Activated CD4-positive, alpha-beta T cell treated with anti-CD3 and anti-CD28 coated beads, Interleukin-2, amount 50 U/mL, for 24 hours (primary cell): ENCODE measurements around the gene ADGRL3.

Source experiments
- DNase-seq, 2 donors: peaks; one replicate each; pipeline ENCODE4 v3.0.0-alpha.2; 2020; ENCODE audit warnings: low read depth in 1 of 2, low spot score in 1 of 2

ADGRL3 gene

DNA sequence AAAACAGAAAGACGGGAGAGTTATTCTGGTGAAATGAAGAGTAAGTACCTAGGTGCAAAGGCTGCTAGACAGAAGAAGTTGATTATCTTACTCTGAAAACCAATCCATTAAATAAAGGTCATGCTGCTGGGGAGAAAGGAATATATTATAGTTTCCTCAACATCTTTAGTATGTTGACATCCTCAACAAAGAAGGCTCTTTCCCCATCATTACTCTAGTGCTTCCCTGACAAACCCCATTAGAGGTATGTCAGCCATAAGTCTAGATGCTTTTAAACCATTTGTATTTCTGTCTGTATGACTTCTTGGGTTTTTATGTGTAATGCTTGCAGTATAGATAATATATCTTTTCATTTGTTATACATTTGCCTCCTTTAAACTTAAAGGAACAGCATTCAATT lies 75.9 kb downstream of the ADGRL3 start:
- no peak for DNase-seq

DNA sequence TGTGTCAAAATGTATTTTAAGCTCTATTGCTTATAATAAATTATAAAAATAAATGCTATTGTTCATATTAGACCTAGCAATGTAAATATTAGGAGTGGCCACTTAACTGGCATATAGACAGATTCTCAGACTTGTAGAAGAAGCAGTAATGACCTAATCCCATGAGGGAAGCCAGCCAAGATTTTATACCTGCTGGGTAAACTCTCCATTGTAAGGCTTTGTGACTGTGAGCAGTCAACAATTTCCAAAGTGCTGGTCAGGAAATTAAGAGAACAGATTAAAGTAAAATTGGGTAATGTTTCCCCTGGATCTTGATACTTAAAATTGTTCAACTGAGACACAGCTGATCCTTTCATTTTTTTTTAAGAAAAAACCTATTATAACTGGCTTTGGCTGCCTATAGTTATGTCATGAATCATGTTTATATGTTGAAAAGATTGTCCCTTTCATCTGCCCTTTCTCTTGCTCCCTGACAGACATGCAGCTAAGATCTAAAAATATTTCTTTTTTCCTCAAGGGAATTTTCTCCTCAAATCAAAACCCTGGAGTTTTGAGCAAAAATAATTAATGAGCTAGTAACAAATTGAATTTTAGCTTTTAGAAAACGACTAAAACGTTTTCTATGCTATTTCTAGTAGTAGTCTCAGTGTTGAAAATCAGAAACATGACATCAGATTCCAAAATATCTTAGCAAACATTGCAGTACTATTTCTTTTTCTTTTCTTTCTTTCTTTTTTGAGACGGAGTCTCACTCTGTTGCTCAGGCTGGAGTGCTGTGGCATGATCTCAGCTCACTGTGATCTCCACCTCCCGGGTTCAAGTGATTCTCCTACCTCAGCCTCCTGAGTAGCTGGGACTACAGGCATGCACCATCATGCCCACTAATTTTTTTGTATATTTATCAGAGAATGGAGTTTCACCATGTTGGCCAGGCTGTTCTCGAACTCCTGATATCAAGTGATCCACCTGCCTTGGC lies 77.9 kb downstream of the ADGRL3 start:
- no peak for DNase-seq

GRCh38 chr4:61292322-61292721 lies 92.2 kb downstream of the ADGRL3 start:
- DNase-seq, result no peak

DNA sequence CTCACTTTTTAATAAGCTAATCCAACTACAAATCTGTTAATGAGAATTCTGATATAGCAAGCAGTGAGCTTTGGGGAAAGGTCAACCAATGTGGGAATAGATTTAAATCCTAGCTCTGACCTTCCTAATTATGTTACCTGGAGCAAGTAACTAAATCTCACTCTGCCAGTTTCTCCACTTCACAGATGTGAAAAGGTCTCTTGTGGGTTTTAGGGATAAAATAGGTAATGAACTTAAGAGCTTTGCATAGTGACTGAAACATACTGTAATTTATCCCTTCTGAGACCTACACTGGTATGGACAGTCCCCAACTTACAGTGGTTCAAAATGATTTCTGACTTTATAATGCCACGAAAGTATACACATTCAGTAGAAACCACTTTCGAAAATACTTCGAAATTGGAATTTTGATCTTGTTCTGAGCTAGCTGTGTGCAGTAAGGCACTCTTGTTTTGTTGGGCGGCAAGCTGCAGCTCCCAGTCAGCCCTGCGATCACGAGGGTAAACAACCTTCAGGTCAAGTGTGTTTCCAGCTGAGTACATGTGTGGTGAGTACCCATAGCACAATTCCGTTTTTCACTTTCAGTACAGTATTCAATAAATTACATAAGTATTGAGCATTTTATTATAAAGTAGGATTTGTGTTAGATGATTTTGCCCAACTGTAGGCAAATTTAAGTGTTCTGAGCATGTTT lies 93.7 kb downstream of the ADGRL3 start:
- DNase-seq, result no peak

- no peak for DNase-seq
Measured at GRCh38 chr4:61294936-61295335, 94.8 kb downstream of the ADGRL3 start.

DNA sequence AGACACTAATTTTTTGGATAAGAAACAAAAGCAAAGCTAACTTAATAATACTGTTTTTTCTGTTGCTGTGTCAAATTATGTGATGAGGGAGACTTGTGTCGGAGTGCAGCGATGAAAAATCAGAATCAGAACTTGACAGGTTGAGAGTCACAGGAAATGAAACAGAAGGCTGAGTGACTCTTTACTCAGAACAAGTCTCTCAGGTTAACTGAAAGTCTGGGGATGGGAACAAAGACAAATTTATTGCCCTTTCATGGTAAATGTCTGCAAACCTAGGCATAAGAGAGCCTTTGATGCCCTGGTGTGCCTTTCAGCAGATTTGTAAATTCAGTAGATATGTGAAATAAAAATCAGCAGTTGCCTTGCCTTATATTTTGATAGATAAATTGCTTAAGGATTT lies 96.0 kb downstream of the ADGRL3 start:
- DNase-seq, result no peak

DNA sequence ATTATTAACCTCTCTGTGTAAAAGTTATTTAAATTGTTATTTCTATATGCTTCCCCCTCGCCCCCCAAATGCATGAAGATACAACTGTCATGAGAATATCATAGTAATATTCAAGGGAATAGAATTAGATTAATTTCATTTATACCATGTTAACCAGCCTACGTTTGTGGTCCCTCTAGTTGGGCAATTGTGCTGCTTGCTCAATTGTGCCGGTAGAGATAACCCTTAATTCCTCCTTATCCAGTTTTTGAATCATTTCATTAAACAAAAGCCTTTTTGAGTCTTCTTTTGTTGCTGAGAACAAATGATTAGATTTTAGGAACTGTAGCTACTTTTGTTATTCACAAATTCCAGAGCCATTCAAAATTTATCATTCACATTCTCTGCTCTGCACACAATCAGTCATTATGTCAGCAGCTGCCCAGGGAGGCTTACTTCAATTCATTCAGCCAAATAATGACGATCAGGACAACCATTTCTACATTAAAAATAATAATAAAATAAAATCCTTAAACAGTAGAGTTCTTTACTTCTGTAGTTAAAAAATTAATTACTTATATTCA lies 98.1 kb downstream of the ADGRL3 start:
- no peak for DNase-seq

- DNase-seq, result no peak
Measured at GRCh38 chr4:61299316-61299715, 99.2 kb downstream of the ADGRL3 start.

- no peak for DNase-seq
Measured at GRCh38 chr4:61300266-61300844, 100.2 kb downstream of the ADGRL3 start.

GRCh38 chr4:61301271-61301670 lies 101.1 kb downstream of the ADGRL3 start:
- DNase-seq, result no peak

DNA sequence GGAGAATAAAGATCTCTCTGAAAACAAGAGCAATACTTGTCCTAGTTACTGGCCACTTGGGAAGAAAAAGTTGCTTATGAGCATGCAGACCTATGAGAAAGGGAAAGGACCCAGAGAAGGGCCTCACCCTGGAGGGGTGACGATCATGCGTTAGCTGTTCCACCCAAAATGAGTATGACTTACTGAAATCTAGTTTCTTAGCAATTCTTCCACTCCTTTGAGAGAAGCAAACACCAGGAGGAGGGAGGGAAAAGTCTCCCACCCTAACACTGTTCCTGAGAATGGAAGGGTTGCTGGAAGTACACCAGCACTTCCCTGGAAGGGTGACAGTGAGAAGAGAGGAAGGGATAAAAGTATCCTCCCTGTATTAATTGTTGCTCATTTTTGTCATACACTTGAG lies 107.9 kb downstream of the ADGRL3 start:
- DNase-seq, result no peak

- no peak for DNase-seq
Measured at GRCh38 chr4:61309616-61310015, 109.5 kb downstream of the ADGRL3 start.

DNA sequence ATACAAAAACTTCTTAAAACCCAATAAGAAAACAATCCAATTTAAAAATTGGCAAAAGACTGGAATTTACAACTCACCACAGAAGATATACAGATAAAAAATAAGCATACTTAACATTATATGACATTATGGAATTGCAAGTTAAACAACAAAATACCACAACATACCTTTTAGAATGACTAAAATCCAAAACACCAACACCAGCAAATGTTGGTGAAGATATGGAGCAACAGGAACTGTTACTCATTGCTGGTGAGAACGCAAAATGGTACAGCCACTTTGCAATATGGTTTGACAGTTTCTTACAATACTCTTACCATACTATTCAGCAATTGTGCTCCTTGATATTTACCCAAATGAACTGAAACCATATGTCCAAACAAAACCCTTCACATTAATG lies 112.4 kb downstream of the ADGRL3 start:
- no peak for DNase-seq

- DNase-seq, result no peak
Measured at GRCh38 chr4:61318431-61318830, 118.3 kb downstream of the ADGRL3 start.

DNA sequence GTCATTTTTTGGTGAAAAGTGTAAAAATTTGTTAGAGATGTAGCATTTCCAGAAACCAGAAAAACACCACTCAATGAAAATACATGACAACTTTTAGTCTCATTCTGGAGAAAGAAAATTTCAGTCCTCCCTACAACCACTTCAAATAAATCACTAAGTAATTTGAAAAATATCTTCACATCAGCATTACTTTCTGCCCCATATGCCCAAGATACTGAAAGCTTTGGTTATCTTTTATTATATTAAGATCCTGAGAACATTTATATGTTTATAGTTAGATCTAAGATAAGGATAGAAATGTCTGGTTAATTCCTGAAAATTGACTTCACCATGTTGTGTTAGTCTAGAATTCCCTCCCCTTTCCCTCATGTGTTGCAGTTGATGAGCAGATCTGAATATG lies 119.0 kb downstream of the ADGRL3 start:
- no peak for DNase-seq

DNA sequence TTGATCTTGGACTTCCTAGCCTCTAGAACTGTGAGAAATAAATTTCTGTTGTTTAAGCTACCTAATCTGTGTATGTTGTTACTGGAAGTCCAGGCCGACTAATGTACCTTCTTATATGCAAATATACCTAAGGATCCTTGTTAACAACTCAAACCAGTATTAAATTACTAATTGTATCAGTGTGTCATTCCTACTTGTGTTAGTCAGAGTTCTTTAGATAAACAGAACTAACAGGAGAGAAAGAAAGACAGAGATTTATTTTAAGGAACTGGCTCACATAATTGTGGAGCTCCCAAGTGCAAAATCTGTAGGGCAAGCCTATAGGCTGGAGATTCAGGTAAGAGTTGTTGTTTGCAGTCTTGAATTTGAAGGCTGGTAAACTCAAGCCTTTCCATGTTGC lies 120.0 kb downstream of the ADGRL3 start:
- no peak for DNase-seq

- DNase-seq, result no peak
Measured at GRCh38 chr4:61320631-61321030, 120.5 kb downstream of the ADGRL3 start.

DNA sequence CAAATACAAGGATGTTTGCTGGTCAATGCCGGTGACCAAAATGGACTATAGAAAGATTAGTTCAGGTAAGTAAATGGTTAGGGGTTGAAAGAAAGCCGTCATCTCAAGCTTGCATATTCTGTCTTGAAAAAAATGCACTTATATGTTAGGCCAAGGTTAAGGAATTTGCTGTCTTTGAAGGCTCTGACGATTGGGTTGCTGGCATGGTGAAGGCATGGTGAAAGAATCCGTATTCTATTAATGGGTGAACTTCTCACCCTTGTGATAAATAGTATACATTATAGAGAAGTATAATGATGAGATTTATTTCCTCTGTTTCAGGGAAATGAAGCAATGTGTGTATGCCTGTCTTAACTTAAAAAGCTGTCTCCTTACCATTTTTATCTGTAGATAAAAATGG lies 132.6 kb downstream of the ADGRL3 start:
- no peak for DNase-seq

- no peak for DNase-seq
Measured at GRCh38 chr4:61333490-61333889, 133.4 kb downstream of the ADGRL3 start.

GRCh38 chr4:61335241-61335763 lies 135.2 kb downstream of the ADGRL3 start:
- DNase-seq, result no peak

GRCh38 chr4:61336488-61336887 lies 136.4 kb downstream of the ADGRL3 start:
- no peak for DNase-seq
